Naive B cell (primary cell): ENCODE results near the gene FGF12. TPM values are rescaled to one million over a fixed set of nuclear protein-coding genes. Genes with fewer than 3 reads are reported as not detected.

Experiments
- ATAC-seq, 2 donors: fragments of 150-1000 bp; cut with Tn5 transposase; 2 replicates each; pipeline ENCODE4 v1.10.0; 2021; ENCODE audit warnings: low read depth in 2 of 2, mild to moderate bottlenecking in 2 of 2, moderate library complexity in 2 of 2
- DNase-seq: peaks from one replicate; pipeline ENCODE4 v3.0.0; 2022
- H3K27ac Mint-ChIP-seq, 6 donors: one replicate each; pipeline ENCODE4 v1.8.0; 2020 to 2022; ENCODE audit warnings: mild to moderate bottlenecking in 6 of 6, mixed read lengths in 6 of 6, moderate library complexity in 5 of 6, inconsistent platforms in 2 of 6
- H3K27me3 Mint-ChIP-seq, 3 donors: one replicate each; pipeline ENCODE4 v1.8.0; 2021 to 2022; ENCODE audit warnings: mixed read lengths in 3 of 3, mild to moderate bottlenecking in 1 of 3
- H3K36me3 Mint-ChIP-seq, 2 donors: one replicate each; pipeline ENCODE4 v1.8.0; 2020 to 2022; ENCODE audit warnings: mixed read lengths in 2 of 2, inconsistent platforms in 1 of 2, mild to moderate bottlenecking in 1 of 2
- H3K4me1 Mint-ChIP-seq, 3 donors: one replicate each; pipeline ENCODE4 v1.8.0; 2020 to 2022; ENCODE audit warnings: mixed read lengths in 3 of 3, inconsistent platforms in 1 of 3, mild to moderate bottlenecking in 1 of 3, moderate library complexity in 1 of 3
- H3K4me3 Mint-ChIP-seq, 8 donors: one replicate each; pipeline ENCODE4 v1.8.0; 2020 to 2022; ENCODE audit warnings: mild to moderate bottlenecking in 8 of 8, mixed read lengths in 8 of 8, moderate library complexity in 8 of 8, inconsistent platforms in 2 of 8
- H3K9me3 Mint-ChIP-seq, 7 donors: one replicate each; pipeline ENCODE4 v1.8.0; 2020 to 2022; ENCODE audit warnings: mixed read lengths in 7 of 7, mild to moderate bottlenecking in 5 of 7, inconsistent platforms in 2 of 7, moderate library complexity in 1 of 7
- polyA plus RNA-seq, 6 donors: library from polyadenylated mRNA; unstranded; fragments of 300-500 nt; fragmentation: Illumina TruSeq; gene quantifications; one replicate each; pipeline ENCODE4 v1.2.3, GENCODE V29; 2021; ENCODE audit warnings: low read depth in 6 of 6

Gene FGF12
- polyA plus RNA-seq, 6 donors from 2014 or later: not detected

DNA sequence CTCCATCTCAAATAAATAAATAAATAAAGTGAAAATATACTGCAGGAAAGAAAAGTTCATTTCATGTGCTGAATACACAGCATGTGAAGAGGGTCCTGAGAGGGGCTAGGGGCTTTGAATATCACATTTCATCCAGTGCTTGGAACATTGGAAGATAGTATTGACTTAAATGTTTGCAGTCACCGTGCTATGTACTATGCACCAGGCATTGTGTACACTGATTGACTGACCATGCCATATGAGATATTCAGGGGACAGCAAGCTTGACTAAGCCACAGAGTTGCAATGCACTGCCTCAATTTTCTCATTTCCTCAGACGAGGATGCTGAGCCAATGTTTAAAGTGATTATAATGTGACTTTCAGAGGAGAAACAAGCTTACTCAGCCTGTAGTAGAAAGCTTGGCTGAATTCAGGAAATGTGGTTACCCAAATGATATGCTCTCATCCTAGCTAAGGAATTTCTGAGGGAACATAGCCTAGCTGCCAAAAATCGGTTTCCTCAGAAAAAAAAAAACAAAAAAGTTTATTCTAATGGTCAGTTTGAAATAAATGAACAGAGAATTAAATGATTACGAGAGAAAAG lies 557.9 kb downstream of the FGF12 start:
- ATAC-seq (no peak), DNase-seq (no peak)
- no peaks in the 10 kb centered on the region for H3K9me3 Mint-ChIP-seq
- no peak overlapping the region for H3K4me3 Mint-ChIP-seq
- no peaks in the 10 kb centered on the region for H3K4me1 Mint-ChIP-seq
- H3K27me3 Mint-ChIP-seq: peaks cover 0 to under 1% (median 0%) of the 10 kb centered on the region in 3 donors
- no peaks in the 10 kb centered on the region for H3K36me3 Mint-ChIP-seq
- H3K27ac Mint-ChIP-seq: no peak overlapping the region

DNA sequence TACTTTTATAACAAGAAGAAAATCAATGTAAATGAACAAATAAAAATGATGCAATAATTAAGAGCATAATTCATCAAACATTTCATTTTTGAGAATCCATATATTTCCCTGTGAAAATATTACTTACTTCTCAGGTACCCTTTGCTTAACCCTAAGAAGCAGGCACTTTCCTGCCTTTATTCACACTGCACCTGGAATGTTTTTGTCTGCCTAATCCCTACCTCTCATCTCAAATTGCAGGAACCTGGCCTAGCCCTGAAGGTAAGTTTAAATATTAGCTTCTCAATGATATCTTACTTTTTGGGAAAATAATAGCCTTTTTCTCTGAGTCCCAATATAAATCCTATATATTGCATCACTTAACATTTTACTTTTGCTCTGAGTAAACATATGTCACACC lies 559.1 kb downstream of the FGF12 start:
- no peak for DNase-seq
- H3K9me3 Mint-ChIP-seq: no peaks in the 10 kb centered on the region
- H3K4me1 Mint-ChIP-seq: no peaks in the 10 kb centered on the region
- H3K27me3 Mint-ChIP-seq: peaks cover 0 to 3% (median 0%) of the 10 kb centered on the region in 3 donors
- H3K36me3 Mint-ChIP-seq: no peaks in the 10 kb centered on the region
- no peak overlapping the region for H3K27ac Mint-ChIP-seq
- H3K4me3 Mint-ChIP-seq: no peak overlapping the region
- ATAC-seq: no peak

DNA sequence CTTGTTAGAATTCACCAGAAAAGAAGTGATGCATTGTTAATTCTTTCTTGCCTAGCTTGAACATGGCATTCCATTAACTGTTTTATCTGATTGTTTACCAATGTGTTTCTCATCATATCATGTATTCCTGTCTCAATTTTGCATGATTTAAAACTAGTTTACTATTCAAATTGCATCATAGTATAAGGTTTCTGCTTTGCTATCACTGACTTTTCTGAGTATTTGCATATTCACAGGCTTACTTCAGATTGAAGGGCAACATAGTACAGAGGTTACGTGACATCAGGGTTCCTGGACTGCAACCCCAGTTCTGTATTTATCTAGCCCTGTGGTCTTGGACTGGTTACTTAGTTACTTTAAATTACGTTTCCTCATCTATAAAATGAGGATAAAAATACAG lies 561.8 kb downstream of the FGF12 start:
- no peaks in the 10 kb centered on the region for H3K9me3 Mint-ChIP-seq
- no peak for ATAC-seq
- no peaks in the 10 kb centered on the region for H3K36me3 Mint-ChIP-seq
- peaks cover 0 to 8% (median 0%) of the 10 kb centered on the region in 3 donors for H3K27me3 Mint-ChIP-seq
- H3K27ac Mint-ChIP-seq: no peak overlapping the region
- no peaks in the 10 kb centered on the region for H3K4me1 Mint-ChIP-seq
- no peak for DNase-seq
- no peak overlapping the region for H3K4me3 Mint-ChIP-seq

DNA sequence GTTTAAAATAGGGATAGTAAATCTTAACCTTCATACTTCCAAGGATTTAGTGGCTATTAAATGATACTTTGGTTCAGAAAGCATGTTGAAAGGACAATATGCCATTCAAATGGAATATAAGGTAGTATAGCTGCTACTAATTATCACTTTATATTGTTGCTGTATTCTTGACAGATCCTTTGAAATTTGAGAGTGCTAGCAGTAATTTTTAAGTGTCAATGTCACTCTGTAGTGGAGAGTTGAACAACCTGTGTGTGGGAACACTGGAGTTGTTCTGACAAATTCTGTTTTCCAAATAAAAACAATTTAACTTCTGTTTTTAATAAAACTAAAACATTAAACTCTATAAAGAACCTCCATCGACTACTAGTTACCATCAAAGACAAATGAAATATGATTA lies 565.7 kb downstream of the FGF12 start:
- H3K9me3 Mint-ChIP-seq: peaks cover 0 to 7% (median 0%) of the 10 kb centered on the region in 7 donors
- no peaks in the 10 kb centered on the region for H3K4me1 Mint-ChIP-seq
- no peak overlapping the region for H3K4me3 Mint-ChIP-seq
- DNase-seq (no peak), ATAC-seq (no peak)
- peaks cover 9 to 23% (median 10%) of the 10 kb centered on the region in 3 donors for H3K27me3 Mint-ChIP-seq
- no peaks in the 10 kb centered on the region for H3K36me3 Mint-ChIP-seq
- H3K27ac Mint-ChIP-seq: no peak overlapping the region

DNA sequence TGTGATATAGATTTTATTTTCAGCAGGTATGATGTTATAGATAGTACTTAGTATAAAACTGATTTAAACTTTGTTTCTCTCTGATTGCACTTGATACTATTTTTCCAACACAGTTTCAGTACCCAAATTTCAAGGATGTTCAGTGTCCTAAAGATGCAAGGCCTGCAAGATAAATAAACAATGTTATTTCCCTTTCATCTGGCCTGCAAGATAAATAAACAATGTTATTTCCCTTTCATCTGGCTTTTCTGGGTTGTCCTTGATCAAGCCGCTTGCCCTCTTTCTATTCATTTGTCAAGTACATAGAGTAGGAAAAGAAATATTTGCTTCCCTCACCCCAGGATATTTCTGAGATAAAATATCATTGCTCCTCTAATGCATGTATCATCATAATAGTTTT lies 571.0 kb downstream of the FGF12 start:
- DNase-seq: no peak
- Mint-ChIP-seq H3K36me3 (no peaks in the 10 kb centered on the region), H3K27ac (no peak overlapping the region)

DNA sequence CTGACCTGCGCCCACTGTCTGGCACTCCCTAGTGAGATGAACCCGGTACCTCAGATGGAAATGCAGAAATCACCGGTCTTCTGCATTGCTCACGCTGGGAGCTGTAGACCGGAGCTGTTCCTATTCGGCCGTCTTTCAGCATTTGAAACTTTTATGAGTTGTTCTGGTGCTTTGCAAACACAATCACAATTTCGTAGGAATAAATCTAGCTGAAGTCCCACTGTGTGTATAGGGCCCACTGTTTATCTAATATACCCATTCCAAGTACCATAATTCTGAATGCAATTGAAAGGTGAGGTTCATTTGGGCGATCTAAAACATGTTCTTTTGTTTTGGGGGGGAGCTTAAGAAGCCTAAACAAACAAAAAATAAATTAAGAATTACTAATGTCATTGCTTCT lies 572.1 kb downstream of the FGF12 start:
- no peak overlapping the region for H3K27ac Mint-ChIP-seq
- peaks cover 0 to 2% (median 0%) of the 10 kb centered on the region in 3 donors for H3K4me1 Mint-ChIP-seq
- ATAC-seq: no peak
- H3K4me3 Mint-ChIP-seq: no peak overlapping the region
- H3K36me3 Mint-ChIP-seq: no peaks in the 10 kb centered on the region
- H3K27me3 Mint-ChIP-seq: peaks cover 10 to 14% (median 11%) of the 10 kb centered on the region in 3 donors
- no peak for DNase-seq
- H3K9me3 Mint-ChIP-seq: peaks cover 0 to 7% (median 0%) of the 10 kb centered on the region in 7 donors

More for the DNA sequence above, 571.0 kb downstream of the FGF12 start:
- peaks cover 10 to 15% (median 11%) of the 10 kb centered on the region in 3 donors for H3K27me3 Mint-ChIP-seq
- peaks cover 0 to 7% (median 0%) of the 10 kb centered on the region in 7 donors for H3K9me3 Mint-ChIP-seq
- no peak for ATAC-seq
- no peak overlapping the region for H3K4me3 Mint-ChIP-seq
- peaks cover 0 to 2% (median 0%) of the 10 kb centered on the region in 3 donors for H3K4me1 Mint-ChIP-seq

DNA sequence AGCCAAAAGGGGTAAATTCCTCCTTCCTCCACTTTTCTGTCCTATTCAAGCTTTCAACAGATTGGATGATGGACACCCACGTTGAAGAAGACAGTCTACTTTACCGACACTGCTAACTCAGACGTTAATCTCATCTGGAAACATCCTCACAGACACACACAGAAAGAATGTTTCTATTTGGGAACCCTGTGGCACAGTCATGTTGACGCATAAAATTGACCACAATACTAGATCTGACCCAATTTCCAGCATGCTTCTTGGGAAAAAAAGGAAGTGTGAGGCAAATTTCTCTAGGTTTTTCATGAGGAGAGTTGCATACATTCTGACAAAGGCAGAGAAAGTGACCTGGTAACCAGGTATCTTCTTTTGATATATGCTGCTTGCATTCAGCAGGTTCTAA lies 594.1 kb downstream of the FGF12 start:
- DNase-seq (no peak), ATAC-seq (no peak)
- Mint-ChIP-seq H3K4me1 (no peaks in the 10 kb centered on the region), H3K27ac (no peak overlapping the region), H3K36me3 (no peaks in the 10 kb centered on the region), H3K9me3 (peaks cover 0 to 11% (median 2%) of the 10 kb centered on the region in 7 donors), H3K27me3 (no peaks in the 10 kb centered on the region), H3K4me3 (no peak overlapping the region)

DNA sequence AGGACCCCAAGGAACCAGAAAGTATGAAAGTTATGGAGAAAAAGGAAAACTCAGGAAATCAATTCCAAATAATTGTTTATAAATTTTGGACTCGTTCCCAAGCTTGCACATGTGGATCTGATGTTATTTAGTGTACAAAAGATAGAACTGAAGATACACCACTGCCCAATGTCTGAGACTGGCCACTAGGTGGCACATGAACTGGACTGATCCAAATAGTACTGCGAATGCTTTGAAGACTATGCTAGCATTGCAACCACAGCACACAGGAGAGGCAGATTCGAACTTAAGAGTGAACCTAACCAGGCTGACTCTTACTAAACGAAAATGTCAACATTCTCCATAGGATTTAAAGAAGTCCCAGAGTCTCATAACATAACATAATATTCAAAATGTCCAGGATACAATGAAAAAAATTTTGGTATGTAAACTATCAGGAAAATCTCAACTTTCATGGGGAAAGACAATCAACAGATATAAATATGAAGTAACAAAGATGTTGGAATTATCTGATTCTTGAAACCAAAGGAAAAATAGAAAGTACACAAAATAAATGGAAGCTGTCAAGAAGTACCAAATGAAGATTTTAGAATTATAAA lies 596.7 kb downstream of the FGF12 start:
- no peak overlapping the region for H3K4me3 Mint-ChIP-seq
- peaks cover 0 to 11% (median 2%) of the 10 kb centered on the region in 7 donors for H3K9me3 Mint-ChIP-seq
- DNase-seq (no peak), ATAC-seq (no peak)
- H3K4me1 Mint-ChIP-seq: no peaks in the 10 kb centered on the region
- H3K27ac Mint-ChIP-seq: no peak overlapping the region
- no peaks in the 10 kb centered on the region for H3K27me3 Mint-ChIP-seq
- H3K36me3 Mint-ChIP-seq: no peaks in the 10 kb centered on the region

DNA sequence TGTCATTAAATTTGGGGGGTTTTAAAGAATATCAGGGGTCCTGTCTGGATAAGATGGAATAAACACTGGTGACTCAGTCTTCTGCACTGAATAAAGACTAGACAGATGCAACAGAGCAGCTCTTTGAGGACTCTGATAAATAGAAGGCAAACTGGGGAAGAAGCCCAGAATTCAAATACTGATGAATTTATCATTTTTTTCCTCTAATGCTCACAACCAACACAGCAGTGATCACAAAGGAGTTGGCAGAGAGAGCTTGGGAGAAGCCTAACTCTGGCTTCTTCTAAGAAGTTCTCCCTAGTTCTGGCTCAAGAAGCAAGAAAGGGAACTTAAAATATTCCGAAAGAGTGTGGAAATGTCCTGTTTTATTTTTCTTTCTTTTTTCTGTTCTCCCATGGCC lies 597.8 kb downstream of the FGF12 start:
- DNase-seq: no peak
- Mint-ChIP-seq H3K9me3 (peaks cover 0 to 11% (median 2%) of the 10 kb centered on the region in 7 donors), H3K4me3 (no peak overlapping the region), H3K27me3 (no peaks in the 10 kb centered on the region), H3K27ac (no peak overlapping the region), H3K36me3 (no peaks in the 10 kb centered on the region), H3K4me1 (no peaks in the 10 kb centered on the region)
- ATAC-seq: no peak

DNA sequence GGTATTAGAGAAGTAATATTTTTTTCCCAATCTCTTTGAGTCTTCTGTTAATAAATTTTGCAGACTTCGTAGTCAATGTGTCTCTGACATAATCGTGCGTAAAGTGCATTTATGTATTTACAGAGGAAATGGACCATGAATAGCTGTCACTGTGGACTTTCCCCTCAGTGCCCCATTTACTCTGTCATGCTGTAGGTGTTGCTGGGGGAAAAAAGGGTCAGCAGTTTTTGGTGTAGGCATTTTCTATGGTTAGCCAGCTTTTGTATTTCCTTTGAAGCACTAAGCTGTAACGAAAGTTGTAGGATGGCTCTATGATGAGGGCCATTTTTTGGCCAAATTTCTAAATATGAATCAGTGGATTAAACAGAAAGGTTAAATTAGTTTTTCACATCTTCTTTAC lies 598.4 kb downstream of the FGF12 start:
- H3K4me1 Mint-ChIP-seq: no peaks in the 10 kb centered on the region
- H3K27me3 Mint-ChIP-seq: no peaks in the 10 kb centered on the region
- DNase-seq: no peak
- H3K36me3 Mint-ChIP-seq: no peaks in the 10 kb centered on the region
- H3K27ac Mint-ChIP-seq: no peak overlapping the region
- no peak overlapping the region for H3K4me3 Mint-ChIP-seq
- ATAC-seq: peak in 1 of 2 donors; percentile 49
- H3K9me3 Mint-ChIP-seq: peaks cover 0 to 11% (median 2%) of the 10 kb centered on the region in 7 donors

DNA sequence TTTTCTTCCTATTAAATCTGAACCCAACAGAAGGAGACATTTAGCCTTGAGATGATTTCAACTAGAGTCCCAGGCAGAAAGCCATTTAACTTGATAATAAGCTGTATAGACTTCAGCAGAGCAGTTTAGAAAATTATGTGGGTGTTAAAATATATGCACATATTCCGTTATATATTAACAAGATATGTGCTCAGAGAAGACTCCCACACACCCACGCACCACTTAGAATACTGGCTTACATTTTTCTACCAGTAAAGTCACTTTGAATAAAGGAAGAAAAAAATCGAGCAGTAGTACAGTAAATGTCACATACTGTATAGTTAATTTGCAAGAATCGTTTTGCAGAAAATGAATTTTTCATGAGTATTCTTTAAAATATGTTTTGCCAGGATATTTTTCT lies 599.3 kb downstream of the FGF12 start:
- Mint-ChIP-seq H3K36me3 (no peaks in the 10 kb centered on the region), H3K9me3 (peaks cover 0 to 11% (median 2%) of the 10 kb centered on the region in 7 donors), H3K27me3 (no peaks in the 10 kb centered on the region), H3K4me3 (no peak overlapping the region), H3K4me1 (no peaks in the 10 kb centered on the region), H3K27ac (no peak overlapping the region)
- ATAC-seq: no peak
- DNase-seq: no peak

DNA sequence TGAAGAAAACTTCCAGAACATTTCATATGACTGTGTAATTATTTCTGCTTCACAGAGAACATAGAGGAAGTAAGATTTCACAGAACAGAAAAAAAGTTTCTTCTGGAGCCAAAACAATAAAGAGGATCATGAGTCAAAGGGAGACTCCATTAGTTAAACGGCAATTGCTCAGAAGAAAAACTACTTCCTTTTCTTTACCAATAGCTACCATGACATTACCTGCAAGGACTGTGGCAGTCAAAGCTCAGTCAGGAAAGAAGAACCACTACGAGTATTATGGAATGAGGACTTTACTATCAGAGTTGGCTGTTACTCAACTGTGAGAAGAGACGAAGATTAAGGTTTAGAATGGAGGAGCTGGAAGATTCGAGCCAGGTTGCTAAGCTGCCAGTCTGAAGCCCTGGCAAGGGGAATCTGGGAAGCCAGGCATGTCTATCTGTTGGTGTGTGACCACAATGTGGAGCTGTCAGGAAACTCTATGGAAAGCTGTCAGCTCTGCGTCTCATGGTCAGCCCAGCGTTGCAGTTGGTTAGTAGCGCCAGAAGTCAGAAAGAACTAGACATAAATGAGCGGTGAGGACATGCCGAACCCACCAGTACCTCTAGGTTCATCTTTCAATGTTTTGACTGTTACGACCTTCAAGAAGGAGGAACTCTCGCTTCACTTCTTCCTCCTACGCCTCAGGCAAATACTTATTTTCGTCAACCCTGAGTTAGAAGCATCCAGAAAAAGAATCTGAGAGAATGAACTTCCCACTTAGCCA lies 604.3 kb downstream of the FGF12 start:
- H3K27ac Mint-ChIP-seq: no peak overlapping the region
- H3K36me3 Mint-ChIP-seq: no peaks in the 10 kb centered on the region
- peaks cover 0 to 4% (median 0%) of the 10 kb centered on the region in 7 donors for H3K9me3 Mint-ChIP-seq
- H3K4me3 Mint-ChIP-seq: peak overlapping the region in 2 of 8 donors; percentile 24 to 30
- H3K27me3 Mint-ChIP-seq: no peaks in the 10 kb centered on the region
- ATAC-seq: peak in 1 of 2 donors; percentile 34
- H3K4me1 Mint-ChIP-seq: no peaks in the 10 kb centered on the region
- no peak for DNase-seq

DNA sequence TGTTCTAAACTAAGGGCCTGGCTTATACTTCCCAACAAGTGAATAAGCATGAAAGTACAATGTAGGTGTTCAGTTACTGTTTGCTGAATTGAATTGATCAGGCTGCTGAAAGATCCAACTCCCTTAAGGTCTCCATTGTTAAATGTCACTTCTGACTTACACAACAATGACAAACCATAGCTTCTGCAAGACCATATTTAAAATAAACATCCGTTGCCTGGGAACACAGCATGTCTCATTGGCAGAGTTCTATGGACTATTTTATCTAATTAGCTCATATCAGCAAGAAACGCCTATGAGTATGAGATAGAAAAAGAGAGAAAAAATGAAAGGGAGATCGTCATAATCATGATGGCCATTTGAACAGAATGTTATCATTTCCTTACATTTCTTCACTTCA lies 605.4 kb downstream of the FGF12 start:
- DNase-seq (no peak), ATAC-seq (no peak)
- Mint-ChIP-seq H3K27ac (no peak overlapping the region), H3K4me1 (no peaks in the 10 kb centered on the region), H3K27me3 (no peaks in the 10 kb centered on the region), H3K4me3 (no peak overlapping the region), H3K36me3 (no peaks in the 10 kb centered on the region), H3K9me3 (peaks cover 0 to 4% (median 3%) of the 10 kb centered on the region in 7 donors)

DNA sequence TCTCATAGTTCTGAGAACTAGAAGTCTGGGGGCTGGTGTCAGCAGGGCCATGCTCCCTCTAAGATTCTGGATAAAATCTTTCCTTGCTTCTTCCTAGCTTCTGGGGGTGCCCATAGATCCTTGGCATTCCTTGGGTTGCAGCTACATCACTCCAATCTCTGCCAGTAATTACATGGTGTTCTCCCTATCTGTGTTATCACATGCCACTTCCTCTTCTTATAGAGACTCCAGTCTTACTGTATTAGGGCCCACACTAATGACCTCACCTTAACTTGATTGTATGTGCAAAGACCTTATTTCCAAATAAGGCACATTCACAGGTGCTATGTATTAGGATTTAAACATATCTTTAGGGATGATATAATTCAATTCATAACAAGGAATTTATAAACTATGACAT lies 618.5 kb downstream of the FGF12 start:
- no peak overlapping the region for H3K27ac Mint-ChIP-seq
- ATAC-seq (no peak), DNase-seq (no peak)
- H3K4me1 Mint-ChIP-seq: no peaks in the 10 kb centered on the region
- peaks cover 0 to 5% (median 0%) of the 10 kb centered on the region in 7 donors for H3K9me3 Mint-ChIP-seq
- no peaks in the 10 kb centered on the region for H3K36me3 Mint-ChIP-seq
- H3K4me3 Mint-ChIP-seq: no peak overlapping the region
- H3K27me3 Mint-ChIP-seq: no peaks in the 10 kb centered on the region
